RKO (cell line): ENCODE measurements around the gene XIRP2.

Experiments
- DNase-seq: peaks from one replicate; pipeline ENCODE4 v3.0.0-alpha.2; 2016; ENCODE audit warnings: low spot score

Gene XIRP2

DNA sequence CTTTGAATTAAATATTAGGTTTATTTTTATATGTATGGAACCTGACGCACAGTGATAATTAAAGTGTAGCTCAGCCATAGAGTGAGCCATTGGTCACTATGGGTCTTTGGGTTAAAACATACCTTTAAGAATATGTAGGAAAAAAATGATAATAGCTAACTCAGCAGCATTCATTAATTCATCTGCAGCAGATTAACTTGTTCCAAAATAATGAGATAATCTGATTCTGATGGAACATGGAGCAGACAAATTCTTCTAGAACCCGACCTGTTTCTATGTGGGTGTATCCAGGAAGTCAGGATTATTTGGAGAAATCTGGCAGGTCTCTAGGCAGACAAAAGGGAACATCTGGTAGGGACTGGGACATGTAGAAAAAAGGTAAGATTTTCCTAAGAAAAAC lies at the start of gene XIRP2:
XIRP2 (plus strand) TSS at position 301 of the 400 bp plus-strand sequence. CDS start 15,003 bp downstream, outside the sequence.
- no peak for DNase-seq

- no peak for DNase-seq
Observed at GRCh38 chr2:166841152-166841551, 47.1 kb upstream of the XIRP2 start.

GRCh38 chr2:166841679-166842078 lies 46.6 kb upstream of the XIRP2 start:
- no peak for DNase-seq

DNA sequence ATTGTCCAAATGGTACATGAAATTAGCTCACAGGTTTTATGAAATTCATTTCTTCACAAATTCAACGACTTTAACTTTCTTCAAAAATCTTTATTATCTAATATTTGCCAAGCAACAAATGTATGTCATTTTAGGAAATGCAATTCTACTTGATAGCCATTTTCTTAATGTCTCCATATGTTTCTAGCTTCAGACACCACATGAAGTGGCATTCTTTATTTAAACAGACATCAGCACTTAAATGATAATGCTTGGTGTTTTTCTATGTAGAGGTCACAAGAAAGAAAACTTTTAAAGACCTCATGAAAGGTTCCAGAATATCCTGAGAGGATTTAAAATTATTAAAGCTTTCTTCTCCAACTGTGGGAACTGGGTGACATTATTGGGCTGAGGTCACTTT lies 44.2 kb upstream of the XIRP2 start:
- no peak for DNase-seq

GRCh38 chr2:166862468-166863132 lies 25.7 kb upstream of the XIRP2 start:
- DNase-seq: no peak

DNA sequence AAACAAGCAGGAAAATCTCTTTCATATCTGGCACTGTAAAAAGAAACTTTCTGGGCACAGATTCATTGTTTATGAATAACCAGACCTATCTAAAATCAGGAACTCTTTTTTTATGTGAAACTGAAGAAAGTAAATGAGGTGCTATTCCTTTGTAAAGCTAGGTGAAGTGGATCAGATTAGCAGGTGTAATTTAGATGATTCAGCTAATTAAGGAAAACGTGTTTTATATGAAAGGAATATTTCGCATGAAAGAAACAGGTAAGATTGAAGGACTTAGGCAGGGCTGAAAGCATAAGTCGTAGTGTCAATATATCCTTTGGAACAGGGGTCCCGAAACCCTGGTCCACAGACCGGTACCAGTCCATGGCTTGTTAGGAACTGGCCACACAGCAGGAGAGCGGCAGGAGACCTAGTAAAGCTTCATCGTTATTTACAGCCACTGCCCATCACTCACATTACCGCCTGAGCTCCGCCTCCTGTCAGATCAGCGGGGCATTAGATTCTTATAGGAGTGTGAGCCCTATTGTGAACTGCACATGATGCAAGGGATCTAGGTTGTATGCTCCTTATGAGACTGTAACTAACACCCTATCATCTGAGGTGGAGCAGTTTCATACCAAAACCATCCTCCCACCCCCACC lies 20.3 kb upstream of the XIRP2 start:
- no peak for DNase-seq

DNA sequence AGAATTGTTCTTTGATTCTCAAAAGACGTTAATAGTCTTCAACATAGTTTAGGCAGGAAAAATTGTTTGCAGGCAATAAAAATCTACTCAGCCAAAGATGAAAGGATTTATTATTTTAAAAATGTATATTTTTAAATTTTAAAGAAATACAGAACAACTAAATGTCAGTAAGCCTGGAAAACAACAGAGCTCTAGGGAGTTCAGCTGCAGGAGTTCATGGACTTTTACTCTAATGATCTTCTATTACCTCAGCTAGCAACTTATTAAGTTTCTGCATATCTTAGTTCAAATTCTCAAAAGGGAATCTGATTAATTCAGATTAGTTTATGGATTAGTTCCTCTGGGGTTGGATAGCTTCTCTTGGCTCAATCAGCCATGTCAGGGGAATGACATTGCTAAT lies 17.9 kb upstream of the XIRP2 start:
- DNase-seq: no peak

DNA sequence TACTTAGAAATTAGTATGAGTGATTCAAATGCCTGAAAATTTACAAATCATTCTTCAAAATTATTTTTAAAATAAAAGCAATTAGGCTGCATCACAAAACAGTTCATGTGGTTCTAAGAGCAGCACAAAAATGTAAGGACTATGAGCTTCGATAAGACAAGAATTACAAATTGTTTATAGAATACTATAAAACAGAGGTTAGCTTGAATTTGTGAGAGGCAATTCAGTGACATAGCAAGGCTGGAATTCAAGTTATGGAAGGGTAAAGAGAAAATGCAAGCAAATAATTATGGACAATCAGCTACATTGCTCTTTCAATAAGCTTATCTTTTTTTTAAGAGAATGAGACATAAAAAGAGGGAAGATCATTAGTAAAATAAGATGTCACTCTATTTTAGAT lies 7.1 kb upstream of the XIRP2 start:
- no peak for DNase-seq

- no peak for DNase-seq
Observed at GRCh38 chr2:166882851-166883250, 5.4 kb upstream of the XIRP2 start.

- no peak for DNase-seq
Observed at GRCh38 chr2:166891727-166892126, 3.4 kb downstream of the XIRP2 start.

- no peak for DNase-seq
Observed at GRCh38 chr2:166892397-166892796, 4.1 kb downstream of the XIRP2 start.

DNA sequence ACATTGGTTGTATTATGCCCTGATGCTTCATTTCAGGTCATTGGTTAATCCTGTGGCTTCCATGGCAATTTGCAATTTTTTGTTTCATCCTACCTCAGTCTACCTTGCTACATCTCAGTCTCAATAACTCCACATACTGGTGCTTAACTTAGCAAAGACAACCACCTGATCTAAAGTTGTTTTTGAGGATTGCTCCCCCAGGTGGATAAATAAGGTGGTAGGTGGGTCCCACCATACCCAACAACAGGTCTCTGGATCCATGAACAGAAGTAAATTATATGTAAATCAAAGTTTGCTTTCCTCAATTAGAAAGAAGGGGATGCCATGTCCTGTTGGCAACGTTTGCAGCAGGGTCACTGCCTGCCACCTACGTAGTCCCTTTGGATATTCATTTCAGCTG lies 7.0 kb downstream of the XIRP2 start:
- no peak for DNase-seq

DNA sequence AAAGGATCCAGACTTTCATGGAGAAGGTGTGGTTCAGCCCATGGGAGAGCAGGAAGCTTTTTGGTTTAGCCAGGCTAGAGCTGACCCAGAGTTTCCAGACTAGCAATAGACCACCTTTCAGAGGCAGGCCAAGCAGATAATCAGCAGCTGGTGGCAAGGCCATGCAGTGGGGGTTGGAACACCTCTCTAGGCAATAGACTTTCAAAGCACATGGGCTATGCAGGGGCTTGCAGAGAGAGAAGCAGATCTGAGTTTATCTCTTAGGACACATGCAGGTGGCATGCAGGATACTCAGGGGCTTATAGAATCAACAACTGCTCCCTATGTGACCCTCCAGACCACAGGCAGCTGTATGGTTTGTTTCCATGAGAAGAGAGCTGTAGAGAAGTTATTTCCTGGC lies 9.4 kb downstream of the XIRP2 start:
- DNase-seq: no peak

GRCh38 chr2:166899676-166900075 lies 11.4 kb downstream of the XIRP2 start:
- DNase-seq: no peak

DNA sequence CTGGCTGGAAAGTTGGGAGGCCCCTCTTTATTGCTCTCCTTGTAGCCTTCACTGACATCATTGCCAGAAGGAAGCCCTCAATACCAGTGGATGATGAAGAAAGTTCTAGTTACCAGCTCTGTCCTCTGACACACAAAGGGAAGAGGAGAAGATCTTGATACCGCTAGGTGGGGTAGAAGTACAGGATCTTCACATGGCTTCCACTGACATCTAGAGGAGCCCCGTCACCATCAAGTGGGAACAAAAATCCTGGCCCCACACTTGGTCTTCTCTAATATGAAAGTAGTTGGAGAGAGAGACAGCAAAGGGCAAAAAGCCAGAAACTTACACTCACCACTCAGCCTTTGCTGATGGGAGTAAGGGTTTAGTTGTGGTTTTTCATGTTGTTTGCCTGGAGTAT lies 12.4 kb downstream of the XIRP2 start:
- peak; percentile 57 for DNase-seq

GRCh38 chr2:166901336-166901735 lies 13.1 kb downstream of the XIRP2 start:
- no peak for DNase-seq

DNA sequence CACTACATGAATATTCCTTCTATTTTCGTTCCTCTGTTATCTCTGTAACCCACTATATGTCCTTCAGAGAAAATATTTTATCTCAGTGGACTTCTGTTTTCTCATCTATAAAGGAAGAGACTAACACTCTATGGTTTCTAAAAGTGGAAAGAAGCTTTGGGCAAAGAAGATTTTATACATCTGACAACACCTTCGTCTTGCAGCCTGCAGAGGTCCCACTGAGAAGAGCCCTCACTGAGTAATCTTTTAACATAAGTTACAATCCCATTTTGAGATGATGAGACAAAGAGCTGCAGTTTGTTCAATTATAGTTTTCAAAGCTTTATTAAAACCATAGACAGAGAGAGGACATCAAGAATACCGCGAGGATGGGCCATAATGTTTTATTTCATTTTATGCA lies 28.7 kb downstream of the XIRP2 start:
- DNase-seq: no peak

DNA sequence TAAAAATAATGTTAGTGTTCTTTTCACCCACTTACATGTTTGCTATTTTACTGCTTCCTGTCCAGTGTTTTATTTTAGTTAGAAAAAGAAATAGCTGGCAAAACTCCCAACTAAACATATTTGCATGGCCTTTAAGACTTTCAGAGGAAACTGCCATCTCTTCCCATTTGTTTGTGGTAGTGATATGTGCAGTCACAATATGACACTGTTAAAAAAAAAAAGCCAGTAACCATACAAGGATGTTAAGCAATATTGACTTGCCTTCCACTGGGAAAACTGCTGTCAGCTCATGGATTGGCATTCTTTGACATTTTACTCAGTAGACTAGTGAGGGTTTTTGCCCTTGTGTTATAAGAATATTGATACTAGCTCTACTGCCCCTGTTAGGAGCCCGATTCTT lies 29.1 kb downstream of the XIRP2 start:
- no peak for DNase-seq

DNA sequence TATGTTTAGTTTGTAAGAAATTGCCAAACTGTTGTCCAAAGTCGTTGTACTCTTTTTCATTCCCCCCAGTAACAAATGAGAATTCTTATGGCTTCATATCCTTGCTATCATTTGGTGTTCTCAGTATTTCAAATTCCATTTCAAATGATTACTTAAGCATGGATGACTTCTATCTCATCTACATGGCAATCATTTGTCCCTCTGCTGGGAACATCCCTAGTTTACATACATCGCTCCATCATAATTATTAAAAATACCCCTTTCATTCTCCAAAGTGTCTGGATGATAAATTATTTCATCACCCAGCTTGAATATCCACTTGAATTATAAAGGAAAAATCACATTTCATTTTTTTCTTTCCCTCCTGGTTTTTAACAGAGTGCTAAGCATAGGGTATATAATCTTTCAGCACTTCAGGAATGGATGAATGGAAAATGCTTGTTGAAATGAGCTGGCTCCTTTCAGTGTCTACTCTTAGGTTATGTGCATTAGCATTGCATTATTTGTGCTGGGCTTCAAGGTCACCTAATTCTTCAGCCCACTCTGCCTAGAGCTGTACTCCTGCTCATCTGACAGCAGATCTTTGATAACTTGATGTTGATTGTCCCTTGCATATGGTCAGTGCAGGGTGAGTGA lies 33.1 kb downstream of the XIRP2 start:
- DNase-seq: no peak

- no peak for DNase-seq
Observed at GRCh38 chr2:166924967-166925366, 36.7 kb downstream of the XIRP2 start.

DNA sequence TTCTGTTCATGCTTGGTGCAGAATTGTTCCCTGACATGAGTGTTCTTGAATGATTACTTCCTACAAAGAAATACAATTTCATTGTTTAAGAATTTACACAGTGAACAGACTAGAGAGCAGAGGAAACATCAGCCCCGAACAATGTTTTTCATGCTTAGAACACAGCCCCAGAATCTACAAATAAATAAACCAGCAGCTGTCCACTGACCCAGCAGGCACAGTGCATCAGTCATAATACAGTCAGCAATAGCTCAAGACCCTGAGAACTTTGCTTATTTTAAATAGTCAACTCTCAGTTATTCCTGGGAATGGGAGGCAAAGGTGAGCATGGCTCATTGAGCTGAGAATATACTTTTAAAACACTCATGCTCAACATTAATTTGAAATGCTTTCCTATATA lies 38.4 kb downstream of the XIRP2 start:
- no peak for DNase-seq

DNA sequence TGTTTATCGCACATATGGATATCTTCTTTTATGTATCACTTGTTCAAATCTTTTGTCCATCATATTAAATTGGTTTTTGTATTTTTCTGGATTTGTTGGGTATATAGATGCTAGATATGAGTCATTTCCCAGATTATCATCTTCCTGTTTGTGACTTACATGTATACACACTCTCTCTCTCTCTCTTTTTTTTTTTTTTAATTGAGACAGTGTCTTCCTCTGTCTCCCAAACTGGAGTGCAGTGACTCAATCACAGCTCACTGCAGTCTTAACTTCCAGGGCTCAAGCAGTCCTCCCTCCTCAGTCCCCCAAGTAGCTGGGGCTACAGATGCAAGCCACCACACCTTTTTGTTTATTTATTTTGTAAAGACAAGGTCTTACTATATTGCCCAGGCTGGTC lies 43.8 kb downstream of the XIRP2 start:
- no peak for DNase-seq

DNA sequence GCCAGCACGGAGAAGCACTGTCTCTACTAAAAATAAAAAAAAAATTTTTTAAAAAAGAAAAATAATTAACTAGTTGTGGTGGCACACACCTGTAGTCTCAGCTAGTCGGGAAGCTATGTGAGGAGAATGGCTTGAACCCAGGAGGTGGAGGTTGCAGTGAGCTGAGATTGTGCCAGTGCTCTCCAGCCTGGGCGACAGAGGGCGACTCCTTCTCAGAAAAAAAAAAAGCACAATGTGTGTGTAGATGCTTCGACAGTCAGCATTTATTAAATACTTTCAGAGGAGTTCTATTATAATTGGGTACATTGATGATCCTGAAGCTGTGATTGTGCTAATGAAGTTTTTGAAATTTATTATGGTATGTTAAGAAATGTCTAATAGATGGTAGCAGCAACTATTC lies 46.5 kb downstream of the XIRP2 start:
- DNase-seq: no peak

DNA sequence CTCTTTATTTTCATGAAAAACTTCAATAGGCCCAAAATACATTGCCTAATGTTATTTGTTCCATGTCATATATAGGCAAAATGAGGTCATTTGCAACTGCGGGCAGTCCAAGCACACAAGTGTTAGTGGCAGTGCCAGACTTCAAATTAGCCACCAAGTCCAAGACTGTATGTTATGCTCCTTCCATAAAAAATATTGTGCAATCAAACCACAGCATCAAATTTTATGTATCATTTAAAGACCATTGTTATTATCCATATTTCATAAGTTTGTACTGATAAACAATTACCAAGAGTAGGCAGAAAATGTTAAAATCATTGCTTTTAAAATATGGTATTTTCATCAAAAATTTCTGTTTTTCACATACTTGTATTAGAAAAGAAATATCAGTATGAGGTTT lies 54.1 kb downstream of the XIRP2 start:
- no peak for DNase-seq
